DMS114 treated with DMSO at 0.1 percent for 48 hours (cell line): Measurements from ENCODE around the gene SPATA9.
"Not testable (repeated sequence)": the region's sequence is repeated elsewhere in the genome, so short reads cannot be mapped to it uniquely, and the experiment has no call there.

Experiments used
- DNase-seq: peaks from one replicate; lab custom pipeline; 2025; ENCODE audit not compliant: unreplicated experiment; lab: John Stamatoyannopoulos, UW

The SPATA9 gene

DNA sequence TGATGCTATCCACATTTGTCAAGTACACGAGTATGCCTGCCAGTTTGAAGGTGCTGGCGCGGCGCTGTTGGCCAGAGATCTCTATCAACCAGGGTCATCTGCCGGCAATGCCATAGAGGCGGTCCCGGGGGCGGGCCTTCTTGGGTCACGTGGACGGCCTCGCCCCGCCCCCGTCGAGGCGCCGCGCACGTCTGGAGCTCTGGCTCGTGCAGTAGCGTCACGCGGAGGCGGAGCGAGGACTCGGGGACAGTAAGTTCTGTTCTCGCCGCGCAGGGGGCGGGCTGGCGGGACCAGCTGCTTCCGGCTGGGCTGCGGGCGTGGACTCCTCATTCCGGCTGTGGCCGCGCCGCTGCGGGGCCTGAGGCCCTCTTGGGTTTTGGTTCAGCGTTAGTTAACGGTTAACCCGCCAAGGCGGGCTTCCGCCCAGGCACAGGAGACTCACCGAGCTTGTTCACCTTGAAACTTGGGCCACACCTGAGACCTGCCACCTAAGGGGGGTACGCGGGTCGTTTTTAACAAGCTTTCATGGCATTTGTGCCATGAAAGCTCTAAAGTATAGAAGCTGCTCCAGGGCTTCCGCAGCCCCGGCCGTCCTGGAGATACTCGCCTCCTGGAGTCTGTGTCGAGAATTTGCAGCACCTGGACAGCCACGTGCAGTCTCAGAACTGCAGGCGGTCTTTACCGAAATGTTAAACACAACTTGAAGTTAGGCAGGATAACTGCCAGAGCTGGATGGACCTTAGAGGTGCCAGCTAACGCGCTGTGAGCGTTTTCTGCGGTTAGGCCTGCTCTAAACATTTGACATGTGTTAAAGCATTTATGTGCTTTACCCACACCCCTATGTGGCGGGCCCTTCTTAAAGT is 36.0 kb downstream of the SPATA9 start, which contains the start of gene RFESD:
Gene RFESD, plus strand, starts transcription at position 209 of the 863 bp plus-strand sequence. CDS start 5,495 bp downstream, outside the sequence.
- DNase-seq, result peak; percentile 92

DNA sequence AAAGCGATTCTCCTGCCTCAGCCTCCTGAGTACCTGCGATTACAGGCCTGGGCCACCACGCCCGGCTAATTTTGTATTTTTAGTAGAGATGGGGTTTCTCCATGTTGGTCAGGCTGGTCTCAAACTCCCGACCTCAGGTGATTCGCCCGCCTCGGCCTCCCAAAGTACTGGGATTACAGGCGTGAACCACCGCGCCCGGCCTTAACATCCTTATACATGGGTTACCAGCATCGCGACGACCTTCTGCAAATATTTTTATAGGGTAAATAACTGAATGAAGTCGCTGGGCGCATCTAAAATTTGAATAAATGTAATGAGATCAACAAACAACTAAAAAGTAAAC is 36.6 kb downstream of the SPATA9 start:
- not testable (repeated sequence) for DNase-seq

- DNase-seq, result peak; percentile 75
These were observed 38.3 kb downstream of the SPATA9 start for GRCh38 chr5:95644351-95645042.

- no peak for DNase-seq
These were observed 39.6 kb downstream of the SPATA9 start for GRCh38 chr5:95643152-95643551.

- no peak for DNase-seq
These were observed 41.0 kb downstream of the SPATA9 start for GRCh38 chr5:95641741-95642220.

- no peak for DNase-seq
These were observed 44.2 kb downstream of the SPATA9 start for GRCh38 chr5:95638632-95639031.

DNA sequence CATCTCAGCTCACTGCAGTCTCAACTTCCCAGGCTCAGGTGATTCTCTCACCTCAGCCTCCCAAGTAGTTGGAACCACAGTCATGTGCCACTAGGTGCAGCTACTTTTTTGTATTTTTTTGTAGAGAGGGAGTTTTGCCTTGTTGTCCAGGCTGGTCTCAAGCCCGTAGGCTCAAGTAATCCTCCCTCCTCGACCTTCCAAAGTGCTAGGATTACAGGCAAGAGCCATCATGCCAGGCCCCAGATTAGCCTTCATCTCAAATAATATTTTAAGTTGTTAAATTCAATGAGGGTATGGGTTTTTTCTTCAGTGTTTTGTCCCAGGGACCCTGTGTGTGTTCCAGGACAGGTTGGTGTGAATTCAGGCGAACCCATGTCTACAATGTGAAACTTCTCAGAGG is 48.7 kb downstream of the SPATA9 start:
- no peak for DNase-seq

GRCh38 chr5:95633671-95634070 is 49.1 kb downstream of the SPATA9 start:
- DNase-seq, result no peak

GRCh38 chr5:95632942-95633341 is 49.8 kb downstream of the SPATA9 start:
- DNase-seq, result not testable (repeated sequence)

DNA sequence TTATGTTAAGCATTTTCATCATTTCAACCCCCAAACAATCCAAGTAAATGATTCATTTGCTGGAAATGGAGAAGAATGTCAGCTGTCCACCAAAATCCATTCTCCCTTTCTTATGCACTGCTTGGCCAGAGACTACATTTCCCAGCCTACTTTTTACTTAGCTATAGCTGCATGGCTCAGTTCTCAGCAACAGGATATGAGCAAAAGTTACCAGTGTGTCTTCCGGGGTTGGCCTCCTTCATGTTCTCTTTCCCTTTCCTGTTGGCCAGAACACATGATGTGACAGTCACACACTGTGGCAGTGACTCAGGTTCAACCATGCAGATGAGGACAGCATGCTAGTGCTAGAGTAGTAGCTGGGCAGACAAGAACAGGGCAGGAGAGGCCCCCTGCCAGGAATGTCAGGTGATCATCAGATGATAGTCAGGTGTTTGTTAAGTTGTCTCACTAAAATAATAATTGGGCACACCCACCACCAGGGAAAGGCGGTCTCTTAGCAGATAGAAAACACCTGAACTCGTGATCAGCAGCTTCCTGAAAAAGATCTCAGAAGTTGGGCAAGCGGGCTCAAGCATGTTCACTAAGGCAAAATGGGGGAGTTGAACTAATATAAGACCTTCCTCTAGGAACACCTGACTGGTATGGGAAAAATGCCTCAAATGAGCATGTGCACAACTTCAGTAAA is 50.7 kb downstream of the SPATA9 start:
- DNase-seq, result no peak

DNA sequence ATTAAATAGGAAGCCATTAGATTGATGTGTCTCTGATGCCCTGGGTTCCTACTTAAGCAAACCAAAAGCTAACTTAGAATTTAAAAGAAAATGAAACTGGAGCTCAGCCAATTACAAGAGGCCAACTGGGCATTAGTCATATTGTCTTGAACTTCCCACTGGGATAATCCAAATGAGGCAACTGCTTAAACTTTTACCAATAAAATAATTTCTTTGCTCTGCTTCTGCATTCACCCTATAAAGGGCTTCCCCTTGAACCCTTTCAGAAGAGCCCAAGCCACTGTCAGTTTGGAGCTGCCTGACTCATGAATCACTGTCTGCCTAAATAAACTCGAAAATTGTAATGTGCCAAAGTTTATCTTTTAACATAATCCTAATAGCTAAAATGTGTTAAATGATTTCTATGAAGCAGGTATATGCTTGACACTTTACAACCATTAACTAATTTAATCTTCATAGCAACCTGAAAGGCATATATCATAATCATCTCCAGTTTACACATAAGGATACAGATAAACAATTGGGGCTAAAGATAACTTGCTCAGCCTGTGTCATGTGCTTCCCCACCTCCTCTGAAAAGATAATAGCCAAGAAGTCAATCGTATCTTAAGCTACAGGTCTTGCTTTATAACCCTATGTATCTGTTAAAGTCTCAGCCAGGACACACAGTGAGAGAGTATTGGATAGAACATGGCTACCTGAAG is 51.4 kb downstream of the SPATA9 start:
- DNase-seq, result no peak

DNA sequence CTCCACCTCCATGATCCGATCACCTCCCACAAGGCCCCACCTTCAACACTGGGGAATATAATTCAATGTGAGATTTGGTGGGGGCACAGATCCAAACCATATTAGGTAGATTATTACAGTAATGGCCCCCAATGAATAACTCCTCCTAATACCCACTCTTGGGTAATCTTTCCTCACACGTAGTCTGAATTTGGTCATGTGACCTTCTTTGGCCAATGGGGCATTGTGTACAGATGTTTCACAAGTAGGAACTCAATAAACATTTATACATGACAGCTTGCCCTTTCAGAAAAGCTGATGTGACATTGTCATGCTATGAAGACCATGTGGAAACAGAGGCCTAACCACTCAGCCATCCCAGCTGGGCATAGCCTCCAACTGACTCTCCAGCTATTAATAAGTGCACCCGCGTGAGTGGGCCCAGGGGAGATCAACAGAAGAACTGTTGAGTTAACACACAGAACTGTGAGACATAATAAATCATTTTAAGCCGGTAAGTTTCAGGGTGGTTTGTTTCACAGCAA is 52.3 kb downstream of the SPATA9 start:
- no peak for DNase-seq

DNA sequence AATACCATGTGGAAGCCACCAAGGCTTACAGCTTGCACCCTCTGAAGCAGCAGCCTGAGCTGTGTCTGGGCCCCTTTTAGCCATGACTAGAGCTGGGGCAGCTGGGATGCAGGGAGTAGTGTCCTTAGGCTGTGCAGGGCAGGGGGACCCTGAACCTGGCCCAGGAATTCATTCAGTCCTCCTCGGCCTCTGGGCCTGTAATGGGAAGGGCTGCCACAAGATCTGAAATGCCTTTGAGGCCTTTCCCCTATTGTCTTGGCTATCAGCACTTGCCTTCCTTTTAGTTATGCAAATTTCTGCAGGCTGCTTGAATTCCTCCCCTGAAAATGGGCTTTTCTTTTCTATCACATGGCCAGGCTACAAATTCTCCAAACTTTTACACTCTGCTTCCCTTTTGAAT is 53.9 kb downstream of the SPATA9 start:
- DNase-seq, result no peak

DNA sequence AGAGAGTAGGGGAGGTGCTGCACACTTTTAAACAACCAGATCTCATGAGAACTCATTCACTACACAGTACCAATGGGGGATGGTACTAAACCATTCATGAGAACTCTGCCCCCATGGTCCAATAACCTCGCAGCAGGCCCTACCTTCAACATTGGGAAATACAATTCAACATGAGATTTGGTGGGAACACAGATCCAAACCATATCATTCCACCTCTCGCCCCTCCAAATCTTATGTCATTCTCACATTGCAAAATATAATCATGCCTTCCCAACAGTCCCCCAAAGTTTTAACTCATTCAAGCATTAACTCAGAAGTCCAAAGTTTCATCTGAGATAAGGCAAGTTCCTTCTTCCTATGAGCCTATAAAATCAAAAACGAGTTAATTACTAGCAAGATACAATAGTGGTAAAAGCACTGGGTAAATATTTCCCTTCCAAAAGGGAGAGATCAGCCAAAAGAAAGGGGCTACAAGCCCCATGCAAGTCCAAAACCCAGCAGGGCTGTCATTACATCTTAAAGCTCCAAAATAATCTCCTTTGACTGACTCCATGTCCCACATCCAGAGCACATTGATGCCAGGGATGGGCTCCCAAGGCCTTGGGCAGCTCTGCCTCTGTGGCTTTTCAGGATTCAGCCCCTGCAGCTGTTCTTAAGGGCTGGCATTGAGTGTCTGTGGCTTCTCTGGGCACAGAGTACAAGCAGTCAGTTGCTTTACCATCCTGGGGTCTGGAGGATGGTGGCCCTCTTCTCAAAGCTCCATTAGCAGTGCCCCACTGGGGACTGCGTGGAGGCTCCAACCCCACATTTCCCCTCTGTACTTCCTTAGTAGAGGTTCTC is 54.6 kb downstream of the SPATA9 start:
- no peak for DNase-seq

DNA sequence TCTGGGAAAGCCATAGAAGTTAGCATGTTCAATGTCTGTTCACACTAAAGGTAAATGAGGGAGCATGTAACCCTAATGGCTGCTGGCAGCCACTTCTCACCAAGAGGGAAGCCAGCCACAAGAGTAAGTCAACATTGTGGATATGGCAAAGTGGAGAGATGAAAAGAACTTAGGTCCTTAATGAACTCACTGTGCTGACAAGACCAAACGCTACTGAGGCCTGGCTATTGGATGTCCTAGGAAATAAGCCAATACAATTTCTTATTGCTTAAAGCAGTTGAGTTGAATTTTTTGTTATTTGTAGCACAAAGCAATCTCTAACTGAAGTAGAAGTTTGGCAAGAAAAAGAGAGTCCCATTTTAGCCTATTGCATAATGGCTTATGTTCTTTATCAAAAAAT is 56.1 kb downstream of the SPATA9 start:
- DNase-seq, result no peak

DNA sequence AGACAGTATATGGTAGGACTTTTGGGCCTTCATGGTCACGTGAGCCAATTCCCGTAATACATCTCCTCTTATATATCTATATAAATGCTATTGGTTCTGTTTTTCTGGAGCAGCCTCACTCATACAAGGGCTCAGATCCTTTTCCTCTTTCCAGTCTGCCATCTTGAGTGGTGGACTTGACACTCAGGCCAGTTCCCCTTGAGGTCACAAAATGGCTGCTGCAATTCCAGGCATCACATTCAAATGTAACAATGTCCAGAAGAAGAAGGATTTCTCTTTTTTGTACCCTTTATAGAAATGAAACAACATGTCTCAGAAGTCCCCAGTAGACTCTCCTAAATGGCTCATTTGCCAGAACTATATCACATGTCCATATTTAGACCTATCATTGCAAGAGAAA is 58.4 kb downstream of the SPATA9 start:
- no peak for DNase-seq

- DNase-seq, result no peak
These were observed 59.1 kb downstream of the SPATA9 start for GRCh38 chr5:95623706-95624105.

DNA sequence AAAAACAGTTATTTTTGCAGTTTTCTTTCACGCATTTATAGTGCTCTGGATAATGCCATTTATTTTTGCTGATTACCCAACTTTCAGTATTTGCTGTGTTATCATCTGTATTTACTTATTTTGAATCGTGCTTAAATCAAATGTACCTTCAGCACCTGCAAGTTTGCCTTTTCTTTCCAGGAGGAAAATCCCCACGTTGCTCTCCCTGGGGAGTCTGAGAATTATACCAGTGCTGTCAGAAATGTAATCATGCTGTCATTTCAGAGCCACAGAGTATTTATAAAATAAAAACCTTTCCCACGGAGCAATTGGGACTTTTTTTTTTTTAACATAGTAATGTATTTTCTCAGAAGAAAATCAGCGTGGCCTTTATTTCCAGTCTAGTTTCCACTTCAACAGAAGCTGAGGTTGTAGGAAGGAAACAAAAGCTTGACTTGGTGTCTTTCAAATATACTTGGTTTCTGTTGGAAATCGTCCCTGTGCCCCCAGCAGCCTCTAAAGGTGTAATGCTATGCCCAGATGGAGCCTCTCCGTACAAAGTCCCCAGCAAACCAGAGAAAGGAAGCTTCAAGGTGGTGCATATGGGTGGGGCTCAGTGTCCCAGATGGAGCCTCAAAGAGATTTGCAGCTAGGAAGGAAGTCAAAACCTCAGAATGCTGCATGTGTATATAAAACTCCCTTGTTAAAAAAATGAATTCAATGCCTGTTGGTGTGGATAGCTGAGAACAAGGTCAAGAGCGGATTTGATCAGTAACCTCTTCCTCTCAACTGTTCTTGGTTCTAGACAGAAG is 60.8 kb downstream of the SPATA9 start:
- no peak for DNase-seq
